ENCODE measurements around the gene KIF7. TPM values are rescaled to one million over a fixed set of nuclear protein-coding genes. Genes with fewer than 3 reads are reported as not detected.

KIF7 gene
- total and polyA plus RNA-seq, 2 of the 8 experiments (the other 6 are each of a cell fraction or from before 2014, with no cell fraction given) = 4.9 to 14.0 TPM

DNA sequence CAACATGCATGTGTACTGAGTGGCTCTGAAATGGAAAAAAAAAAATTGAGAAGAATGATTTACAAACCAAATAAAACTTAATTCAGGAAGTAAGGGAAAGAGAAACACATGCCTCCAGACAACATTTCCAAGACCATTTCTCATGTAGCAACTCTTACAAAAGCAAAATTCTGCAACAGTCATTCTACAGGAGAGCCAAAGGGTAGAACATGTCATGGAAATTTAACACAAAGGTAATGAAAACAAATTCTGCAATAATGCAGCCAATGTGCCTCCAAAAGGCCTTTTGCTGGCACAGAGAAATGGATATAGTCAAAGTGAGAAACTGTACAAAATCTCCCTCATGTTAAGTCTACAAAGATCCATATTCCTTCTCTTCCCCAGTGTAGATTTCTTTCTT lies 31.3 kb upstream of the KIF7 start:
- Histone ChIP-seq H2AFZ (ENCODE audit: low read length) (no peak overlapping the region), H3K4me1 (replicated peaks in 1 of 4; ENCODE audit: control insufficient read depth in 3 of 4, insufficient read depth in 4 of 4, low read length in 3 of 4) (no peaks in the 10 kb centered on the region), H3K56ac (replicated peaks; ENCODE audit: insufficient read length, low read depth, low read length) (no peak overlapping the region), H3K14ac (ENCODE audit: insufficient read length) (no peak overlapping the region), H3K4ac (replicated peaks; ENCODE audit: insufficient read length, low read depth, low read length) (no peak overlapping the region), H3K23me2 (ENCODE audit: low read depth, low read length) (peaks cover 9% of the 10 kb centered on the region; the same call in 1 of the 2 replicates), H3K4me2 (ENCODE audit: insufficient read depth in 1 of 2, low read depth in 2 of 2, low read length in 2 of 2) (no peak overlapping the region), H2BK12ac (ENCODE audit: low read depth, low read length) (no peak overlapping the region), H3K36me3 (ENCODE audit: control insufficient read depth in 2 of 4, insufficient read depth in 4 of 4, low read length in 3 of 4) (no peaks in the 10 kb centered on the region), H2AK5ac (ENCODE audit: low read depth, low read length) (no peak overlapping the region), H4K91ac (replicated peaks; ENCODE audit: insufficient read length, low read length) (no peak overlapping the region), H3K23ac (ENCODE audit: insufficient read length) (no peak overlapping the region), H4K5ac (ENCODE audit: insufficient read length, low read depth, low read length) (no peak overlapping the region), H3K4me3 (ENCODE audit: extremely low read depth in 1 of 4, insufficient read depth in 2 of 4, low read depth in 3 of 4, low read length in 4 of 4) (no peak overlapping the region), H4K20me1 (replicated peaks in 1 of 2; ENCODE audit: control insufficient read depth in 1 of 2, insufficient read depth in 2 of 2, low read length in 2 of 2) (no peaks in the 10 kb centered on the region), H2BK120ac (replicated peaks; ENCODE audit: low read depth, low read length) (no peak overlapping the region), H2BK5ac (ENCODE audit: low read depth, low read length) (no peak overlapping the region), H2BK20ac (ENCODE audit: low read length) (no peak overlapping the region), H3K79me2 (ENCODE audit: control insufficient read depth in 1 of 2, insufficient read depth in 2 of 2, low read length in 2 of 2) (no peaks in the 10 kb centered on the region), H3K9ac (replicated peaks in 1 of 4; ENCODE audit: extremely low read depth in 1 of 4, low read depth in 3 of 4, low read length in 3 of 4) (no peak overlapping the region), H4K8ac (ENCODE audit: extremely low read depth, insufficient read depth, low read length) (no peak overlapping the region), H3K79me1 (ENCODE audit: low read depth, low read length) (no peaks in the 10 kb centered on the region), H2BK15ac (ENCODE audit: low read length) (no peak overlapping the region), H3K9me3 (ENCODE audit: insufficient read depth in 2 of 2, low read depth in 1 of 2, low read length in 1 of 2) (no peaks in the 10 kb centered on the region), H3K27me3 (replicated peaks in 1 of 4; ENCODE audit: control insufficient read depth in 3 of 4, extremely low read depth in 1 of 4, insufficient read depth in 3 of 4, low read length in 3 of 4) (peaks cover 0 to 3% (median 0%) of the 10 kb centered on the region in 4 experiments; a peak in 3 of 7 replicates), H3K27ac (ENCODE audit: low read depth, low read length) (no peak overlapping the region), H3K18ac (ENCODE audit: extremely low read depth, low read length) (no peak overlapping the region)
- CTCF ChIA-PET (ENCODE audit: partially characterized antibody) = interaction anchor here (2.1 kb wide), 1 partner anchor 14 kb away, joined by 7 read pairs; no protein-coding TSS in a partner anchor
- POLR2A ChIA-PET (ENCODE audit: partially characterized antibody) = no interaction called here
- FAIRE-seq (no peak), DNase-seq (ENCODE audit: low read depth in 1 of 2, low spot score in 2 of 2) (no peak)
- no peak for TF ChIP-seq TEAD4 (IDR thresholded peaks at IDR 0.05; ENCODE audit: low read depth, low read length)
- TF ChIP-seq EZH2 (IDR thresholded peaks at IDR 0.05; ENCODE audit: low read depth, low read length, severe bottlenecking) = no peak
- no peak for TF ChIP-seq CTBP2 (IDR thresholded peaks at IDR 0.05; ENCODE audit: borderline replicate concordance, insufficient read depth, insufficient read length, low read length)
- no peak for TF ChIP-seq TCF12 (IDR thresholded peaks at IDR 0.05; ENCODE audit: low read depth, low read length)
- no peak for TF ChIP-seq CHD1 (IDR thresholded peaks at IDR 0.05; ENCODE audit: low read depth, low read length)
- TF ChIP-seq HDAC2 (IDR thresholded peaks at IDR 0.05; ENCODE audit: borderline replicate concordance in 1 of 2, low read depth in 2 of 2, low read length in 2 of 2) = no peak
- TF ChIP-seq BCL11A (IDR thresholded peaks at IDR 0.05; ENCODE audit: low read depth in 2 of 2, low read length in 2 of 2) = no peak
- TF ChIP-seq TBP (IDR thresholded peaks at IDR 0.05; ENCODE audit: low read depth, low read length) = no peak
- no peak for TF ChIP-seq RXRA (IDR thresholded peaks at IDR 0.05; ENCODE audit: insufficient read depth, low read depth, low read length)
- no peak for TF ChIP-seq YY1 (IDR thresholded peaks at IDR 0.05; ENCODE audit: low read depth, low read length)
